GM21786 (cell line): ENCODE results near the gene SEMA3F.

Source experiments
- ATAC-seq: cut with Tn5 transposase; IDR thresholded peaks from one replicate; pipeline ENCODE4 v1.9.1; 2021; ENCODE audit not compliant: unreplicated experiment

The SEMA3F gene

GRCh38 chr3:50190936-50191660 is 36.0 kb downstream of the SEMA3F start, which contains the start of gene GNAT1:
TSS of gene GNAT1 (plus strand) at chr3:50191610. CDS start at chr3:50191726, 116 bp downstream.
- ATAC-seq = no peak

- no peak for ATAC-seq
Measured at GRCh38 chr3:50192124-50192523, 37.0 kb downstream of the SEMA3F start.

- ATAC-seq = no peak
Measured at GRCh38 chr3:50192689-50193141, 37.6 kb downstream of the SEMA3F start.

GRCh38 chr3:50193286-50193685 is 38.2 kb downstream of the SEMA3F start:
- no peak for ATAC-seq

GRCh38 chr3:50193746-50194127 is 38.6 kb downstream of the SEMA3F start:
- no peak for ATAC-seq

GRCh38 chr3:50194128-50194902 is 39.2 kb downstream of the SEMA3F start:
- no peak for ATAC-seq

- no peak for ATAC-seq
Measured at GRCh38 chr3:50194903-50195500, 39.9 kb downstream of the SEMA3F start.

- ATAC-seq = no peak
Measured at GRCh38 chr3:50195501-50196252, 40.6 kb downstream of the SEMA3F start.

GRCh38 chr3:50196253-50196801 is 41.2 kb downstream of the SEMA3F start:
- no peak for ATAC-seq

- ATAC-seq = no peak
Measured at GRCh38 chr3:50201573-50202315, 46.6 kb downstream of the SEMA3F start.

- ATAC-seq = no peak
Measured at GRCh38 chr3:50202353-50203112, 47.4 kb downstream of the SEMA3F start.

GRCh38 chr3:50203113-50203808 is 48.1 kb downstream of the SEMA3F start:
- no peak for ATAC-seq

GRCh38 chr3:50203809-50204803 is 49.0 kb downstream of the SEMA3F start:
- no peak for ATAC-seq

GRCh38 chr3:50204804-50205412 is 49.8 kb downstream of the SEMA3F start, which contains the start of gene SLC38A3:
TSS of gene SLC38A3 (plus strand) at chr3:50205271. CDS start at chr3:50214200, 8,929 bp downstream.
- ATAC-seq = no peak

- no peak for ATAC-seq
Measured at GRCh38 chr3:50205413-50206276, 50.5 kb downstream of the SEMA3F start.
